Activated naive CD4-positive, alpha-beta T cell treated with anti-CD3 and anti-CD28 coated beads for 36 hours (primary cell): ENCODE results near the gene RNF169. TPM values are rescaled to one million over a fixed set of nuclear protein-coding genes. Genes with fewer than 3 reads are reported as not detected.

Source experiments
- CTCF ChIA-PET: fragments of 350-600 bp; sonication (Branson Sonifier 250); formaldehyde crosslinking; loops from one replicate; lab custom pipeline; 2021; ENCODE audit warnings: antibody characterized with exemption; lab: Charles Lee
- DNase-seq: peaks from one replicate; pipeline ENCODE4 v3.0.0-alpha.2; 2020
- H3K27ac Mint-ChIP-seq: one replicate; pipeline ENCODE4 v1.8.0; 2021; ENCODE audit warnings: mild to moderate bottlenecking, mixed read lengths
- H3K27me3 Mint-ChIP-seq: one replicate; pipeline ENCODE4 v1.8.0; 2021; ENCODE audit warnings: low read depth, mixed read lengths
- H3K36me3 Mint-ChIP-seq: one replicate; pipeline ENCODE4 v1.8.0; 2021; ENCODE audit warnings: low read depth, mixed read lengths
- H3K4me1 Mint-ChIP-seq: one replicate; pipeline ENCODE4 v1.8.0; 2021; ENCODE audit warnings: low read depth, mixed read lengths
- H3K4me3 Mint-ChIP-seq: one replicate; pipeline ENCODE4 v1.8.0; 2021; ENCODE audit warnings: mild to moderate bottlenecking, moderate library complexity, mixed read lengths
- H3K9me3 Mint-ChIP-seq: one replicate; pipeline ENCODE4 v1.8.0; 2021; ENCODE audit warnings: mixed read lengths
- intact Hi-C: fragments of 100-400 bp; cut with micrococcal nuclease; formaldehyde crosslinking; loops from one replicate; pipeline ENCODE4 v1.15.1; 2023
- total RNA-seq, 2 experiments: library from RNA; stranded (reverse); gene quantifications; one replicate each; pipeline ENCODE4 v1.2.3, GENCODE V29; 2021

The RNF169 gene
- total RNA-seq, 2 experiments from 2014 or later, result 15.8 to 16.0 TPM

DNA sequence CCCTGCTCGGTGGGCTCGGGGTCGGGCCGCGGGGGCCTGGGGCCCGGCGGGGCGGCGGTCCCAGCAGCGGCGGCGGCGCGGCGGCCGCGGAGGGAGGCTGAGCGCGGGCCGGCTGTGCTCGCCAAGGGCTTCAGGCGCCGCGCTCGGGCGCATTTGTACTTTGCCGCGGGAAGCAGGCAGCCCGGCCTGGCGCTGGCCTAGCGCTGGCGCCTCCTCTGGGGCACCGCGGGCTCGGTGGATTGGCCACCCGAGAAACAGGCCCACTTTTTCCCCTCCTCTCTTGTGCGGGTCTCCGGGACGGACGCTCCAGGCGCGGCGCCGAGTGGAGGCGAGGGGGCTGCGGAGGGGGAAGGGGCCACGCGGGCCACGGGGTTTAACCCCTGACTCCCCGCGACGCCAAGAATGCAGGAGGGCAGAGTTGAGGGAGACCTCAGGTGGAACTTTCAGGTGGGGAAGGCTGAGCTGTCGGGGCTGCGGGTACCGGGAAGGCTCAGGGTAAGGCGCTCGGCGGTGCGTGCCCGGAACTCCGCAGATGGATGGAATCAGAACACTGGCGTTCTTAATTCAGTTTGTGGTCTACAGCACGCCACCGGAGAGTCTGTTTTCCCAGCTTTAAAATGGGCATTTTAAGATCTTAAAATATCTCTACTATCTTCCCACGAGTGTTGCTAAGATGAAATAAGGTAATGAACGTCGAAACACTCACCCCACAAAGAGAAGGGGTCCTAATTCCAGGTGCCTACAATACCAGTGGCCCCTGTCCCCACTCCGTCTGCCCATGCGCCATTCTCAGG lies 17.2 kb upstream of the RNF169 start, which contains the start of gene CHRDL2:
CHRDL2 (minus strand) TSS at position 126 of the 794 bp plus-strand sequence. CDS start 538 bp downstream, outside the sequence.
- Mint-ChIP-seq H3K4me3 (no peak within 1 kb of the TSS), H3K27ac (no peak within 1 kb of the TSS), H3K9me3 (no peaks in the 10 kb centered on the region), H3K4me1 (peaks cover 12% of the 10 kb centered on the region), H3K27me3 (peaks cover 43% of the 10 kb centered on the region), H3K36me3 (no peaks in the 10 kb centered on the region)
- CTCF ChIA-PET, result interaction anchor here (0.7 to 1.3 kb wide), 3 partner anchors 9 to 29 kb away, joined by 3 to 7 read pairs (median 4); no protein-coding TSS in a partner anchor
- intact Hi-C loops, result no loop called here
- no peak for DNase-seq

DNA sequence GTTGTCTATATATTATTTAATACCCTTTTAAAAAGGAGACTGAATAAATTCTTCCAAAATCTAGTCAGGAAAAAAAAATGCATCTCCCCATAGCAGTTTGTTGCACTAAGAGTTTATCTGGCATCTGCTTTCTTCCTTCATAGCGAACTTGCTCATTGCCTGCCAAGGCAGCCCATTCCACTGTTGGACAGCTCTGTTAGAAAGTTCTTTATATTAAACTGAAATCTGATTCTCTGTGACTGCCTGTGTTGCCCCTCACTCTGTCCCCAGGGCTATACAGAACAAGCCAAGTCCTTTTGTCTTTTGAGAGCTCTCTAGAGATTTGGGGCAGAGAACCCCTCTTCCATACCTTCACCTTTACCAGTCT lies 14.1 kb upstream of the RNF169 start:
- intact Hi-C loops, result no loop called here
- no peak overlapping the region for H3K27ac Mint-ChIP-seq
- no peaks in the 10 kb centered on the region for H3K36me3 Mint-ChIP-seq
- no peak for DNase-seq
- no peak overlapping the region for H3K4me3 Mint-ChIP-seq
- CTCF ChIA-PET, result no interaction called here
- no peaks in the 10 kb centered on the region for H3K9me3 Mint-ChIP-seq
- peaks cover 13% of the 10 kb centered on the region for H3K4me1 Mint-ChIP-seq
- peaks cover 46% of the 10 kb centered on the region for H3K27me3 Mint-ChIP-seq

DNA sequence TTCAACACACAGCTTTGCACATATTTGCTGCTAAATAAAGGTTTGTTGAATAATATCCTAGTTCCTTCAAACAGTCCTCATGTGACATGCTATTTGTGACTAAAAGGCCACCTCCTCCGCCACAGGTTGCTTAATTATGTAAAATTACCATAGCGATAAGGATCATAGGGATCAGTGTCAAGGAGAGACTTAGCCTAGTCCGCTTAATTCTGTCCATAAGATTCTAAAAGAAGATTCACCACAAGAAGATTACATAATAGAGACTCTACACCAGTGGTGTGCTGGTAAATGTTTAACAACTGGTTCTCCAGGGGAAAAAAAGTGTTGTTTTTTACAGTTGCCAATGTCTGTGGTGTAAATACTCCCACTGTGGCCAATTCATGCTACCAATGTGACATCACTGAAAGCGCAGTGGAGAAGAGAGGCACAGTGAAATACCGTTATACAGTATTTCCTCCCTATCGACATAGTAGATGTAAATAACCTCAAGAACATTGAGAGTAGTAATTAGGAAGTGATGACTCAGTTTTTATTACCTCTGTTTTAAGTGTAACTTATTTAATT lies 13.2 kb upstream of the RNF169 start:
- H3K27me3 Mint-ChIP-seq, result peaks cover 42% of the 10 kb centered on the region
- no peaks in the 10 kb centered on the region for H3K9me3 Mint-ChIP-seq

DNA sequence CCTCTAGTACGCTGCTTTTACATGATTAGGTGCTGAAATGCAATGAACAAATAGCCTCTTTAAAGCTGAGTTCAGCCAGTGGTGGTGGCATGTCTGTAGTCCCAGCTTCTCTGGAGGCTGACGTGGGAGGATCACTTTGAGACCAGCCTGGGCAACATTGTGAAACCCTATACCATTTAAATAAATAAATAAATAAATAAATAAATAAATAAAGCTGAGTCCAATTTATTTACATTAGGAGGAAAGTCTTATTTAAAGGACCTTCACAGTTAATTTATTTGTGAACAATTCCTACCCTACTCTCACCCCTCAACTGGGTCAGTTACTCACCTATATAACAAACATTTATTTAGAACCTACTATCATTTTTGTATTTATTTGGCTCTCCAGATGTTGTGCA lies 12.6 kb upstream of the RNF169 start:
- intact Hi-C loops, result loop anchor here (5.0 kb wide), 1 partner anchor 124 kb away; no protein-coding TSS in a partner anchor
- no peaks in the 10 kb centered on the region for H3K36me3 Mint-ChIP-seq
- CTCF ChIA-PET, result no interaction called here
- no peaks in the 10 kb centered on the region for H3K9me3 Mint-ChIP-seq
- peaks cover 14% of the 10 kb centered on the region for H3K4me1 Mint-ChIP-seq
- peaks cover 36% of the 10 kb centered on the region for H3K27me3 Mint-ChIP-seq
- no peak overlapping the region for H3K4me3 Mint-ChIP-seq
- H3K27ac Mint-ChIP-seq, result no peak overlapping the region
- no peak for DNase-seq

More for the DNA sequence above, 13.2 kb upstream of the RNF169 start:
- H3K4me1 Mint-ChIP-seq, result peaks cover 18% of the 10 kb centered on the region
- H3K4me3 Mint-ChIP-seq, result no peak overlapping the region
- no peak for DNase-seq
- no peak overlapping the region for H3K27ac Mint-ChIP-seq
- H3K36me3 Mint-ChIP-seq, result no peaks in the 10 kb centered on the region
- intact Hi-C loops, result loop anchor here (5.0 kb wide), 1 partner anchor 123 kb away; no protein-coding TSS in a partner anchor
- CTCF ChIA-PET, result no interaction called here

GRCh38 chr11:74739546-74740270 lies 8.9 kb upstream of the RNF169 start:
- intact Hi-C loops, result loop anchor here (1.0 to 5.0 kb wide), 3 partner anchors 37 to 286 kb away; no protein-coding TSS in a partner anchor
- no peaks in the 10 kb centered on the region for H3K36me3 Mint-ChIP-seq
- CTCF ChIA-PET, result interaction anchor here (0.5 to 5.5 kb wide), 16 partner anchors 8 to 1129 kb away, joined by 3 to 53 read pairs (median 4); partner anchors contain the start of genes CHRDL2 and RNF169
- H3K4me1 Mint-ChIP-seq, result peaks cover 15% of the 10 kb centered on the region
- no peak overlapping the region for H3K4me3 Mint-ChIP-seq
- no peaks in the 10 kb centered on the region for H3K9me3 Mint-ChIP-seq
- H3K27ac Mint-ChIP-seq, result no peak overlapping the region
- H3K27me3 Mint-ChIP-seq, result peaks cover 15% of the 10 kb centered on the region
- DNase-seq, result peak; percentile 53

DNA sequence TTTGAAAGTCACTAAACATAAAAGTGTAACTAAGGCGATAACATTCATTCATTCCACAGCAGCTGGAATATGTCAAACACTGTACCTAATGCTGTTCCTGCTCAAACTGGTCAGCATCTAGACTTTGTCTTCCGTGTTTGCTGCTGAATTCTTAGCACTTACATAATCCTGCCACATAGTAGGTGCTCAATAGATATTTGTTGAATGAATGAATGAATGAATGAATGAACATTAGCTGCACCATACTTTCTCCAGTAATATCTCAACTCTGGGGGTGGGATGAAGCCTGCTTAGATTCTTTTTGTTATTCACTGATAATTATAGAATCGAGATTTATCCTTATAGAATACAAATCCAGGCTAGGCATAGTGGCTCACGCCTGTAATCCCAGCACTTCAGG lies 6.6 kb upstream of the RNF169 start:
- Mint-ChIP-seq H3K9me3 (no peaks in the 10 kb centered on the region), H3K4me1 (peaks cover 21% of the 10 kb centered on the region), H3K27me3 (peaks cover 8% of the 10 kb centered on the region), H3K27ac (no peak overlapping the region), H3K36me3 (no peaks in the 10 kb centered on the region), H3K4me3 (no peak overlapping the region)
- CTCF ChIA-PET, result interaction anchor here (1.9 to 5.5 kb wide), 2 partner anchors 17 to 41 kb away, joined by 8 to 53 read pairs; no protein-coding TSS in a partner anchor
- intact Hi-C loops, result no loop called here
- no peak for DNase-seq

- H3K36me3 Mint-ChIP-seq, result no peaks in the 10 kb centered on the region
- CTCF ChIA-PET, result interaction anchor here (0.6 to 1.7 kb wide), 7 partner anchors 12 to 346 kb away, joined by 3 to 5 read pairs (median 3); no protein-coding TSS in a partner anchor
- peaks cover 7% of the 10 kb centered on the region for H3K27me3 Mint-ChIP-seq
- peaks cover 31% of the 10 kb centered on the region for H3K4me1 Mint-ChIP-seq
- no peak for DNase-seq
- intact Hi-C loops, result no loop called here
- H3K27ac Mint-ChIP-seq, result no peak overlapping the region
- H3K4me3 Mint-ChIP-seq, result no peak overlapping the region
- H3K9me3 Mint-ChIP-seq, result no peaks in the 10 kb centered on the region
Measured at GRCh38 chr11:74743640-74744039, 5.0 kb upstream of the RNF169 start.

GRCh38 chr11:74744277-74744676 lies 4.4 kb upstream of the RNF169 start:
- H3K4me1 Mint-ChIP-seq, result peaks cover 31% of the 10 kb centered on the region
- intact Hi-C loops, result no loop called here
- no peak overlapping the region for H3K27ac Mint-ChIP-seq
- peaks cover 2% of the 10 kb centered on the region for H3K27me3 Mint-ChIP-seq
- CTCF ChIA-PET, result interaction anchor here (0.6 to 1.7 kb wide), 7 partner anchors 13 to 347 kb away, joined by 3 to 4 read pairs (median 3); no protein-coding TSS in a partner anchor
- H3K4me3 Mint-ChIP-seq, result no peak overlapping the region
- H3K36me3 Mint-ChIP-seq, result no peaks in the 10 kb centered on the region
- no peak for DNase-seq
- H3K9me3 Mint-ChIP-seq, result no peaks in the 10 kb centered on the region

DNA sequence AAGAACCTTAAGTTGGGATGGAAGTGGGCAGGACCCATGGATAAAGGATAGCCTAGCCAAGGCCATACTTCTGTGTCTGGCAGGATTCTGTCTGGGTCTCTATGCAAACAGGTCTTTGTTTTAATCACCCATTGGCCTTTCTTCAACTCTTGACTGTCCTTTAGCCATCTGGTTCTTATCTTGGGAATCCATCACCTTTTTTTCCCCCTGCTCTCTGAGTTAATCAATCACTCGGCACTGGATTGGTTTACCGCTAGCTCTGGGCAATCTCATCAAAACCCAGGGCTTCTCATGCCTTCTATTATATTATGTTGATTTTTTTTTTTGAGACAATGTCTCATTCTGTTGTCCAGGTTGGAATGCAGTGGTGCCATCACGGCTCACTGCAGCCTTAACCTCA lies 1.8 kb upstream of the RNF169 start:
- Mint-ChIP-seq H3K36me3 (peaks cover 7% of the 10 kb centered on the region), H3K9me3 (no peaks in the 10 kb centered on the region), H3K27ac (no peak overlapping the region), H3K27me3 (no peaks in the 10 kb centered on the region), H3K4me3 (no peak overlapping the region), H3K4me1 (peaks cover 37% of the 10 kb centered on the region)
- intact Hi-C loops, result no loop called here
- CTCF ChIA-PET, result interaction anchor here (1.3 kb wide), 1 partner anchor 17 kb away, joined by 3 read pairs; no protein-coding TSS in a partner anchor
- no peak for DNase-seq

DNA sequence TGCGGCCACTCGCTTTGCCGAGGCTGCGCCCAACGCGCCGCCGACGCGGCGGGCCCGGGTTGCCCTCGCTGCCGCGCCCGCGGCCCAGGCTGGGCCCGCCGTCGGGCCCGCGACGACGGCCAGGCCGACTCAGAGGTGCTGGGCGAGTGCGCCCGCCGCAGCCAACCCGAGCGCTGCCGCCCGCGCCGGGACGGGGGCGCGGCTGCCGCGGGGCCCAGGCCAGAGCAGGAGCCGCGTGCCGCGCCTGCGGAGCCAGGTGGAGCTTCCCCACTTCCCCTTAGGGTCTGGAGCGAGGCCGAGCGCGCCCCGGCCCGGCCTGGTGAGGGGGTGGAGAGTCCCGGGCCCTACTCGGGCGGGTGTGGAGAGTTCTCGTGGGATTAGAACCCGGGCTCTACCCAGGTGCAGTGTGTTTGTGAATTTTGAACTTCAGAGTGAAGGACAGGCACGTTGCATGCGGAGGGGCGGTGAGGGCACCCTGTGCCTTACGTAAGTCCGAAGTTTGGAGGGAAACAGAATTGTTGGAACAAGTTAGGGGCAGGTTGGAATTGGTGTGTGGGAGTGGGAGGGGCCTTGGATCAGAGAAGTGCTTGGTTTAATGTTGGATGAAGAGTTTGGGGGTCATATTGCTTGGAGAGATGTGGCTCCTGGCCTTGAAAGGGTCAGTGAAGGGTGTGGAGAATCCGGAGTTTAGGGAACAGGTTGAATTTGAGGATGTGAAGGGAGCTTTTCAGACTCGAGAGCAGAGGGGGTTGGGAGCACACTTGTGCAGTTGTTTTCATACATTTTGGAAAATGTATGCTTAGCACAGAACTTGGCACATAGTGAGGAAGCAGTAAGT lies 697 bp downstream of the RNF169 start:
- no peaks in the 10 kb centered on the region for H3K27me3 Mint-ChIP-seq
- H3K36me3 Mint-ChIP-seq, result peaks cover 7% of the 10 kb centered on the region
- H3K27ac Mint-ChIP-seq, result peak overlapping the region; percentile 48
- DNase-seq, result peak; percentile 52
- intact Hi-C loops, result loop anchor here (2.0 kb wide), 3 partner anchors 33 to 351 kb away; partner anchors contain the start of genes PGM2L1, SPCS2 and XRRA1
- CTCF ChIA-PET, result interaction anchor here (0.6 kb wide), 1 partner anchor 301 kb away, joined by 3 read pairs; no protein-coding TSS in a partner anchor
- peak overlapping the region; percentile 83 for H3K4me3 Mint-ChIP-seq
- peaks cover 43% of the 10 kb centered on the region for H3K4me1 Mint-ChIP-seq
- H3K9me3 Mint-ChIP-seq, result no peaks in the 10 kb centered on the region

GRCh38 chr11:74749965-74750296 lies 1.3 kb downstream of the RNF169 start:
- H3K27me3 Mint-ChIP-seq, result no peaks in the 10 kb centered on the region
- H3K4me3 Mint-ChIP-seq, result peak overlapping the region; percentile 83
- peaks cover 7% of the 10 kb centered on the region for H3K36me3 Mint-ChIP-seq
- H3K27ac Mint-ChIP-seq, result no peak overlapping the region
- H3K4me1 Mint-ChIP-seq, result peaks cover 49% of the 10 kb centered on the region
- H3K9me3 Mint-ChIP-seq, result no peaks in the 10 kb centered on the region
- CTCF ChIA-PET, result interaction anchor here (0.6 kb wide), 1 partner anchor 302 kb away, joined by 3 read pairs; no protein-coding TSS in a partner anchor
- no peak for DNase-seq
- intact Hi-C loops, result loop anchor here (2.0 kb wide), 3 partner anchors 33 to 351 kb away; partner anchors contain the start of genes PGM2L1, SPCS2 and XRRA1
